GM19452 (cell line): ENCODE measurements around the gene ENOX1.

Experiments used
- ATAC-seq: cut with Tn5 transposase; IDR thresholded peaks from one replicate; pipeline ENCODE4 v1.9.1; 2021; ENCODE audit not compliant: unreplicated experiment

Gene ENOX1

GRCh38 chr13:43676320-43676719 lies 110.5 kb downstream of the ENOX1 start:
- peak; percentile 96 for ATAC-seq

GRCh38 chr13:43675577-43675976 lies 111.2 kb downstream of the ENOX1 start:
- ATAC-seq, result no peak

GRCh38 chr13:43669964-43670363 lies 116.8 kb downstream of the ENOX1 start:
- no peak for ATAC-seq

DNA sequence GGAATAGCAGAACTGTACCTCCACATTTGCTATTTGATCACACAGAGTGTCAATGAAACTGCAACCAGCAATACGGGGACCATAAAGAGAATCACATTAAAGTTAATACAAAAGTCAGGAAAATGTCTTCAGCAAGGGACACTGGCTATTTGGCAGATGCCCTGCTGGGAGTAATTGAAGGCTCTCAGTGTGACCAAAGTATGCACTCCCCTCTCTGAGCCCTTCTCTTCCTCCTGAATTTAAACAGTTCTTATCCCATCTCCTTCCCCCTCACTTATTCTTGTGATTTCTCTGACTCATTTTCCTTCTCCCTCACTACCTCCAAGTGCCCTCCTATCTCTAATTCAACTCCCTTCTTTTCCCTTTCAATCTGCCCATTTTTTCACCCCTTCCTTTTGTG lies 117.7 kb downstream of the ENOX1 start:
- no peak for ATAC-seq

DNA sequence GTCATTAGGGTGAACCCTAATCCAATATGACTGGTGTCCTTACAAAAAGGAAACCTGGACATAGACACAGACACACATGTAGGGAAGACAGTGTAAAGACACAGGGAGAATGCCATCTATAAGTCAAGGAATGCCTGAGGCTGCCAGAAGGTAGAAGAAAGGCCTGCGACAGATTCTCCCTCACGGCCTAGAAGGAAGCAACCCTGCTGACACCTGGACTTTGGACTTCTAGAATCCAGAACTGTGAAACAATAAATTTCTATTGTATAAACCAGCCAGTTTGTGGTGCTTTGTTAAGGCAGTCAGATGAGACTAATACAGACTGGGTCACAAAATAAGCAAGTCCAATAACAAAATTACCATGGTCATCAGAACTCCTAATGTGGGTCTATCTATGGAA lies 120.4 kb downstream of the ENOX1 start:
- ATAC-seq, result no peak

- no peak for ATAC-seq
Observed at GRCh38 chr13:43665388-43665787, 121.4 kb downstream of the ENOX1 start.

DNA sequence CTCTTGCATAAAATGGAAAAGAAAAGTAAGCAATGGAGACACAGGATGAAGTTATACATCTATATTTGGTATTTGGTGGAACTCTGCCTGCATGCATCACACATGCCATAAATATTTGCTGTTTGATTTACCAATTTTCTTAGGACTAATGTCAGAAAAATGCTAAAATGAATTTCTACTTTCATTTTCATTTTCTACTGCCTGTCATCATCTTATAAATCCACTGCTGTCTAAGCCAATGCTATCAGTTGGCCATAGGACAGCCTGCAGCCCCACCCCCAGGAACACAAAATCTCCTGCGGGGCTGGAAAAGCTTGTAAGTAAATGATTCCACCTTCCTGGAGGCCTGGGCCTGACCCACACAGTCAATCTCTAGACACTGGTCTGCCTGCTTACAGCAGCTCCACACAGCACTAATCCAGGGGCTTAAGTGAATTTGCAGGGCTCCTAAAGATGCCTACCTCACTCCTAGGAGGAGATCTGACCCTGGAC lies 122.0 kb downstream of the ENOX1 start:
- no peak for ATAC-seq

DNA sequence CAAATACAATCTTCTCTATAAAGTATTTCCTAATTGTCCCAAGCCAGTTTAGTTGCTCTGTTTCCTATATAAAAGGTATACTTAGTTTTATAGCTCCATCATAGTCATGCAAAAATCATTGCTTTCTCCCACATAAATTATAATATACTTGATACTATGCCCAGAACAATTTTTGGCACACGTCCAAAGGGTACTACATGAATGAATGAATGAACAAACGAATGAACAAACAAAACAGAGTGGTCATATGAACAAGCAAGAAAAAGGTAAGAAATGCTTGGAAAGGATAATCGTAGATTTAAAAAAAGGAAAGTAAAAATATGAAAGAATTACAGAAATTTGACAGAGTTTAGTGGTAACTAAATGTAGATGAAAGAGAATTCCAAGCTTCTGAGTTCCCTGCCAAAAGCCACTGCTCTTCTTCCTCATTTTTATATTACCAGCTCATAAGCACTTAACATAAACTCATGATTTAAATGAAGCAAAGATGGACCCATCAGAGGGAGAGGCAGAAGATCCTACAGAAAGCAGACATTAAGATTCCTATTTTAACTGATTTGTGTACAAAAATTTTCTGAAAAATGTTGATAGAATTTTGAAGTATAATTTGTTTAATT lies 123.2 kb downstream of the ENOX1 start:
- no peak for ATAC-seq

DNA sequence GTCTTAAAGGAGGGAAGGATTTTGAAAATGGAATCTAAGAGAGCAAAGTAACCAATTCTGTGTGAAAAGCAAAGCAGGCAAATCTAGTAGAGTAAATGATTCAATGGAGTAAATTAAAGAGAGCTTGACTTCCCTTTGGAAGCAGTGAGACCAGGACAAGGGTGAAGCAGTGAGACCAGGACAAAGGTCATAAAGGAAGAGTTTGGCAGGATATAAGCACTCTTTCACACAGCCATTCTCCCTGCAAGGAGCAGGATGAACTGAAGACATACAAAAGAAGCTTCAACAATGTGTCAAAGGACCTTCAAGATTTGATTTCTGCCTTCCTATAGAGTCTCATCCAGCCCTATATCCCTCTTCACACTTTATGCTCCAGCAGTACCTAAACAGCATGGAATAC lies 123.8 kb downstream of the ENOX1 start:
- no peak for ATAC-seq

DNA sequence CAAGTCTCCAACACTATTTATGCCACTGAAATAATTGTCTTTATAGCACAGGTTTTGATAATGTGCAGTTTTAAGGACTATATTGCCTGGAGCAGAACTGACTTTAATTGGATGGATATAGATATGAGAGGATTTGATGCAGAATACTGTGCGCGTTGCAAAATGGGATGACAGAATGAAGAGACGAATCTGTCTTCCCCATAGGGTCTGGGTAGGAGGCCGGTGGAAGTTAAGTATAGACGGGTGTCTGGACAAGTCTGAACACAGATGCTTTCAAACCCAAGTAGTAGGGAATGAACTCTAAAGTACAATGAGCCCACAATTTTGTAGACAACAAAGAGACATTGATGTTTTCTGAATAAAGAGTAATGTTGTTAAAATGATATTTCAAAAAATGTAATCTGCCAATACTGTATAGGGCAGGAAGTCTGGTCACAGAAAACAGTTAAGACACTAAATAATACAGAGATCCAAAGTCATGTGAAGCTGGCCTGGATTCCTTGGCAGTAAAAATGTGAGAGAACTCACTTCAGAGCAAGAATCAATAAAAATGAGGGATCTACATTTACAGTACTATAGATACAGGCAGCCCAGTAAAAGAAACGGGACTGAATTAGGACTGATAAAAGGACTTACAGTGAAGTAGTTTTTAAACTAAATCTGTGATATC lies 125.5 kb downstream of the ENOX1 start:
- ATAC-seq, result no peak

- ATAC-seq, result no peak
Observed at GRCh38 chr13:43657485-43657884, 129.3 kb downstream of the ENOX1 start.

- no peak for ATAC-seq
Observed at GRCh38 chr13:43653980-43654379, 132.8 kb downstream of the ENOX1 start.

DNA sequence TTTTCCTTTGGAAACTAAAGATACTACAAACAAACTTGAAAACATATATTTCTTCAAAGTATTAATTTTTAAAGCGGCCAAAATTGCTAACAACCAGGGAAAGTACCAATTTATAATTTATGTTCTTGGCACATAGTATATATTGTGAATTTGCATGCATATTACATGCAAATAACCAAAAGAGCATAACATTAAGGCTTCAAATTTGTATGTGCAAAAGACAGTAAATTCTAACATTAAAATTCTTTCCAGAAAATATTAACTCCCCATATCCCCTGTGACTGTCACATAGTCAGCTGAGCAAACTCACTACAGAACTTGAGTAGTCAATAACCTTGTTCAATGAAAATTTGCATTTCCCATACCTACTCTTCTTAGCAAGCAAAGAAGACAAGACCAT lies 133.4 kb downstream of the ENOX1 start:
- ATAC-seq, result no peak

DNA sequence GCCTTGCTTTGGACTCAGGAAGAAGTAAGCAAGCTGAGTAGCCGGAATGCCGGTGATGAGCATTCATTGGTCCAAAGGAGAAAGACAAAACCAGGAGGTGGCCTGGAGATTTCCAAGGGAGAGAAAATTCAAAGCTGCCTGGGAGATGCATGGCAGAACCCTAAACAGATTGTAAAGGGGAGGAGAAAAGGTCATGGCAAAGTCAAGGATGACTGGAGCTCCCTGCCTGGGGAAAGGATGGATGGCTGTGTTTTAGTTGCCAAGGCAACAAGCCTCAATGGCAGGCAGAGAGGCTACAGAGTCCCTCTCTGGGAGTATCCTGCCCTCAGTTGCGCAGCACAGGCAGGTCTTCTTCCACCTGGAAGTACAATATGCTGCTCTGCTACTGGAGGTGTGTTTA lies 134.0 kb downstream of the ENOX1 start:
- no peak for ATAC-seq

DNA sequence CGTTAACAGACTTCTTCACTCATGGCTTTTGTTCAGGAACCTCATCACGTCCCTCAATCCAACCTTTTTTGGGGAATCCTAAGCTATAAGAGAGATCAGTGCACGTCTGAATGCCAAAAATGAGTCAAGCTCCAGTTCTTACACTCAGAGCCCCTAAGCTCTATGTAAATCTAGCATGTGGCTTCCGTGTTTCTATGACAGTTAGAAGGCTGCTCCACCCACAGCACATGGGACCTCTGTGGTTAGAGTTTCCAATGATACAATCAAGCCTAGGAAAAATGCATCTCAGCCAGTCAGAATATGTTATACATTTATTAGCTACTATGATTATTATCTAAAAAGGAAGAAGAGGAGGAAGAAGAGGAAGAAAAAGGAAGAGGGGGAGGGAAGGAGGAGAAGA lies 135.9 kb downstream of the ENOX1 start:
- no peak for ATAC-seq

DNA sequence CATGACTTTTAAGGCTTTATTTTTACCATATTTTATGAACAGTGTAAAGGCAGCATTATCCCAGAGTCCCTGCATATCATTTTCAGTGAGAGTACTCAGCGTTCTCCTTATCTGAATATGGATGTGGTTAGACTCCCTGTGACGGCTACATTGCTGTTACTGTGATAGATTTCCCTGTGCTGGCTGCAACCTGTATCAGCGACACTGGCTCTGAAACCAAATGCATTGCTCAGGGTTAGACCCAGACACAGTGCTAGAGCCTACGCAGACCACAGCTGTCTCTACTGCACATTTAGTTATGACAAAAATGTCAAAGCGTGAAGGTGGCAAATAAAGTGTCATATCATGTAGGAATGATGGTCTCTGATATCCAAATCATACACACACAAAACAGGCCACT lies 138.0 kb downstream of the ENOX1 start:
- ATAC-seq, result no peak

- no peak for ATAC-seq
Observed at GRCh38 chr13:43647471-43647870, 139.3 kb downstream of the ENOX1 start.

DNA sequence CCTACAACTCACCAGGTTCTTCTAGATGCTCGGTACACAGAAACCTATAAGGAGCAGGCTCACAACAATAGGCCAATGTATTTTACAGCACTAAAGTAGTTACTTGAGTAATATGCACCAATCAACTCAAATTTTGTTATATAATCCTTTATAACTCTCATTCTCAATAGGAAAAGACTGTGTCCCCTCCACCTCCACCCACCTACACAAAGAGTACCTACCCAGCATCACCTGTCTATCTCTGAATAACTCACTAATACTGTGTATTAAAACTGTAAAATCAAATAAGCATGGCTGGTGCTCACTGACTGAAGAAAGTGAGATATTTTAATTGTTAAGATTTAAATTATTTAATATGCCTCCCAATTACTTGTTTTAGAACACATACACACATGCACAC lies 146.3 kb downstream of the ENOX1 start:
- ATAC-seq, result no peak

GRCh38 chr13:43631106-43631505 lies 155.7 kb downstream of the ENOX1 start:
- ATAC-seq, result no peak

GRCh38 chr13:43629691-43630480 lies 156.9 kb downstream of the ENOX1 start:
- no peak for ATAC-seq

DNA sequence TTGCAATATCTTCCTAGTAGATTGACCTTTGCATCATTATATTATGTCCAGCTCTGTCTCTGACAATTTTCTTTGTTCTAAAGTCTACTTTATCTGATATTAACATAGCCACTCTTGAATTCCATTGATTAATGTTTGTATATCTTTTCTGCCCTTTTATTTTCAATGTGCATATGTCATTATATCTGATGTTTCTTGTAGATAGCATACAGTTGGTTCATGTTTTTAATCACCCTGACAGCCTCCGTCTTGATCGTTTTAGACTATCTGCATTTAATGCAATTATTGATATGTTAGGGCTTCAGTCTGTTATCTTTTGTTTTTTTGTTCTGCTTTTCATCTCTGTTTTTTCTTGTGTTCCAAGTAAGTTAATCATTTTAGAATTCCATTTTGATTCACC lies 159.8 kb downstream of the ENOX1 start:
- no peak for ATAC-seq

GRCh38 chr13:43614063-43614462 lies 172.7 kb downstream of the ENOX1 start:
- no peak for ATAC-seq
